Fibroblast of lung (primary cell): ENCODE results near the gene SLPI.

Experiments used
- EZH2 ChIP-seq: IDR thresholded peaks from 2 replicates; pipeline ENCODE4 v1.5.1; 2012; ENCODE audit warnings: low read length, control low read depth, mild to moderate bottlenecking; ENCODE audit errors: missing control alignments
- TF ChIP-seq, protein P1 (sequence below), 2 donors: IDR thresholded peaks in 1 of 2; conservative IDR thresholded peaks in 1 of 2; 1 replicate in 1 of 2; 2 replicates in 1 of 2; pipeline ENCODE4 v1.5.1; 2011 to 2012; ENCODE audit warnings: low read length in 2 of 2, control low read depth in 1 of 2, inconsistent platforms in 1 of 2, low read depth in 1 of 2, mild to moderate bottlenecking in 1 of 2

DNA sequence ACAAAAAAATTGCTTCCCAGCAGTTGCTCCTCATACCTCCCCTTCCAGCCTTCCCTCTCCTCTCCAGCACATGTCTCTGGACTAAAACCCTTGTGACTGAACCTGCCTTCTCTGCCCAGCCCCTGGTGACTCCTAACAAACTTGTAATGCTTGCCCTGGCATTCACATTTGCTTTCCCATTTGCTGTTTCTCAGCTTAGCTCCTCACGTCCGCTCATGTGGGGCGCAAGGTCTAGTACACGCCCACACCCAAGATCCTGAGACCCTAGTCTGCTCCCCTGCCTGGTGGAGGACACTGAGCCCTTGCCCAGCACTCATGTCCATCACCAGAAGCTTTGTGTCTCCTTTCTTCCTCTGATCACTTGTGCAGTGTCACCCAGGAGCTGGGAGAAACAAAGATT lies 34.0 kb upstream of the SLPI start:
- TF ChIP-seq, protein P1, sequence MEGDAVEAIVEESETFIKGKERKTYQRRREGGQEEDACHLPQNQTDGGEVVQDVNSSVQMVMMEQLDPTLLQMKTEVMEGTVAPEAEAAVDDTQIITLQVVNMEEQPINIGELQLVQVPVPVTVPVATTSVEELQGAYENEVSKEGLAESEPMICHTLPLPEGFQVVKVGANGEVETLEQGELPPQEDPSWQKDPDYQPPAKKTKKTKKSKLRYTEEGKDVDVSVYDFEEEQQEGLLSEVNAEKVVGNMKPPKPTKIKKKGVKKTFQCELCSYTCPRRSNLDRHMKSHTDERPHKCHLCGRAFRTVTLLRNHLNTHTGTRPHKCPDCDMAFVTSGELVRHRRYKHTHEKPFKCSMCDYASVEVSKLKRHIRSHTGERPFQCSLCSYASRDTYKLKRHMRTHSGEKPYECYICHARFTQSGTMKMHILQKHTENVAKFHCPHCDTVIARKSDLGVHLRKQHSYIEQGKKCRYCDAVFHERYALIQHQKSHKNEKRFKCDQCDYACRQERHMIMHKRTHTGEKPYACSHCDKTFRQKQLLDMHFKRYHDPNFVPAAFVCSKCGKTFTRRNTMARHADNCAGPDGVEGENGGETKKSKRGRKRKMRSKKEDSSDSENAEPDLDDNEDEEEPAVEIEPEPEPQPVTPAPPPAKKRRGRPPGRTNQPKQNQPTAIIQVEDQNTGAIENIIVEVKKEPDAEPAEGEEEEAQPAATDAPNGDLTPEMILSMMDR (conservative IDR thresholded peaks at IDR 0.05 in 1 of 2, IDR thresholded peaks at IDR 0.05 in 1 of 2; ENCODE audit: low read depth in 1 of 2, low read length in 2 of 2) = no peak
- TF ChIP-seq EZH2 = no peak
